Adipocyte (in vitro differentiated cells): ENCODE measurements around the gene NFATC2.

Source experiments
- DNase-seq: peaks from one replicate; pipeline ENCODE4 v3.0.0-alpha.2; 2015; ENCODE audit warnings: low read depth
- H3K27me3 ChIP-seq: replicated peaks from 2 replicates; pipeline ENCODE4 v1.7.0; 2013; ENCODE audit warnings: mild to moderate bottlenecking, low read length, moderate library complexity; ENCODE audit not compliant: control insufficient read depth, insufficient read depth
- H3K36me3 ChIP-seq: 2 replicates; pipeline ENCODE4 v1.7.0; 2013; ENCODE audit warnings: low read length, mild to moderate bottlenecking, moderate library complexity; ENCODE audit not compliant: control insufficient read depth, insufficient read depth, severe bottlenecking
- H3K4me1 ChIP-seq: 2 replicates; pipeline ENCODE4 v1.7.0; 2013; ENCODE audit warnings: mild to moderate bottlenecking, low read length, moderate library complexity; ENCODE audit not compliant: control insufficient read depth, insufficient read depth
- H3K4me3 ChIP-seq: 2 replicates; pipeline ENCODE4 v1.7.0; 2013; ENCODE audit warnings: mild to moderate bottlenecking, low read length, moderate library complexity
- H3K9ac ChIP-seq: 2 replicates; pipeline ENCODE4 v1.7.0; 2013; ENCODE audit warnings: mild to moderate bottlenecking, low read length, moderate library complexity
- H3K9me3 ChIP-seq: 2 replicates; pipeline ENCODE4 v1.7.0; 2013; ENCODE audit warnings: mild to moderate bottlenecking, low read length, moderate library complexity; ENCODE audit not compliant: control insufficient read depth

NFATC2 gene

DNA sequence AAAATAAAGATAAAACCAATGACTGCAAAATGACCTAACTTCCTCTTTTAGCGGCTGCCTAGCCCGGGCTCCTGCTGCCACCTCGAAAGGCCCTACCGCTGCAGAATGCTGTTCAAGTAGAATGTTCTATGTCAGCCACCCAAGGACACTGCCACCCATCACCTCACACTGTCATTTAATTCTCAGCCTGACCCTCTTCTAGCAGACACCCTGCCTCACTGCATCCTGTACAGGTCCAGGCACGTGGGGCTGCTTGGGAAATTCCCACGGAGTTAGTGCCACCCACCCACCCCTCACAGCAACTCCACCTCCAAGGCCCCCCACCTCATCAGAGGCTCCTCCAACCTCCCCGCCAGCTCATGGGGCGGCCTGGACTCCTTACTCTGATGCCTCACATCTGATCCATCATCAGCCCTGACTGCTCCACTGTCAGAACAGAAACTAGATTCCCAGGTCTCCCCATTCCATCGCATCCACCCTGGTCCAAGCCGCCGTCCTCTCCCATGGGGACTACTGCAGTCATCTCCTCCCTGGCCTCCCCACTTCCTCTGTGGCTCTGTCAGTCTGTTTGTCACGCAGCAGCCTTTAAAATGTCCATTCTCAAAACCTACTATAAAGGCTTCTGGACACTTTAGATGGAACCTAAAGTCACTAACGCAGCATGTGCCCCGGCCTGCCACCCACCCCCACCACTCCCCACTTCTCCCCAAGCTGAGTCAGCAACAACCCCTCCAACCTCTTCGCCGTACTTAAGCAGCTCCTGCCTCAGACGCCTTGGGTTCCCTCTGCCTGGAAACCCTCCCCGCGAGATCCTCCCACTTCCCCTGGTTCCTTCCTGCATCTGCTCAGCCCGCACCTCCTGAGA lies 17.0 kb downstream of the NFATC2 start:
- no peaks in the 10 kb centered on the region for H3K27me3 ChIP-seq
- DNase-seq, result no peak
- H3K9me3 ChIP-seq, result no peaks in the 10 kb centered on the region
- peaks cover 3% of the 10 kb centered on the region for H3K4me1 ChIP-seq
- no peak overlapping the region for H3K9ac ChIP-seq
- no peak overlapping the region for H3K4me3 ChIP-seq
- no peaks in the 10 kb centered on the region for H3K36me3 ChIP-seq

- no peak for DNase-seq
- H3K4me3 ChIP-seq, result no peak overlapping the region
- no peak overlapping the region for H3K9ac ChIP-seq
- H3K9me3 ChIP-seq, result no peaks in the 10 kb centered on the region
- H3K27me3 ChIP-seq, result no peaks in the 10 kb centered on the region
- H3K36me3 ChIP-seq, result no peaks in the 10 kb centered on the region
- H3K4me1 ChIP-seq, result no peaks in the 10 kb centered on the region
Observed at GRCh38 chr20:51523276-51524013, 19.1 kb downstream of the NFATC2 start.

DNA sequence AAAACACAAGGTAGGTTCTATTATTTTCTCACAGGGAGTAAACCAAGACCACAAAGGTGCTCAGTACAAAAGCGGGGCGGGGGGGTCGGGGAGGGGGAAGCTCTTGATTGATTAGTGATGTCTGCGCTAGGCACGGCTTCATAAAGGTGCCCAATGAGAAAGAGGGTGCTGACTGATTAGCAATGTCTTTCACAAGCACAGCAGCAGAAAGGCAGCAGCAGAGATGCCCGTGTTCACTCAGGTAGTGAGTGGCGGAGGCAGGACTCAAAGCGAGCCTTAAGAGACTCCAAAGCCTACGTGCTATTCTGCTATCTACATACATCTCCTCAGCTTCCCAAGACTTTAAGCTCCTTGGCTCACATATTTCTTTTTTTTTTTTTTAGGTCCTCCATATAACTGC lies 20.3 kb downstream of the NFATC2 start:
- DNase-seq, result no peak
- no peaks in the 10 kb centered on the region for H3K4me1 ChIP-seq
- H3K4me3 ChIP-seq, result no peak overlapping the region
- H3K9ac ChIP-seq, result no peak overlapping the region
- H3K9me3 ChIP-seq, result no peaks in the 10 kb centered on the region
- H3K36me3 ChIP-seq, result no peaks in the 10 kb centered on the region
- H3K27me3 ChIP-seq, result no peaks in the 10 kb centered on the region

DNA sequence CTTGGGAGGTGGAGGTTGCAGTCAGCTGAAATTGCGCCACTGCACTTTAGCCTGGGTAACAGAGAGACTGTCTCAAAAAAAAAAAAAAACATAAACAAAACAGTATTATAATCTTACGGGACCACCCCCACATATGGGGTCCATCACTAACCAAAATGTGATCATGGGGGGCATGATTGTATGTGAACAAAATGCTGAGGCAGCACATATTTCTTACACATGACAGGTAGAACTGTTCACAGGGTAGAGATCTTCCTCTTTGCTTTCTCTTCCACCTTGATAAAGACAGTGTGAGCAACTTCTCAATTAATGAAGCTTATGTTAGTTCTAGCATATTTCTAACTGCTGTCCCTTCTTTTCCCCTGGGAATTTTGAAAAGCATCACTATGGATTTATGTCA lies 24.7 kb downstream of the NFATC2 start:
- Histone ChIP-seq H3K27me3 (no peaks in the 10 kb centered on the region), H3K4me3 (no peak overlapping the region), H3K9me3 (peaks cover 8% of the 10 kb centered on the region), H3K36me3 (no peaks in the 10 kb centered on the region), H3K4me1 (no peaks in the 10 kb centered on the region), H3K9ac (no peak overlapping the region)
- no peak for DNase-seq

DNA sequence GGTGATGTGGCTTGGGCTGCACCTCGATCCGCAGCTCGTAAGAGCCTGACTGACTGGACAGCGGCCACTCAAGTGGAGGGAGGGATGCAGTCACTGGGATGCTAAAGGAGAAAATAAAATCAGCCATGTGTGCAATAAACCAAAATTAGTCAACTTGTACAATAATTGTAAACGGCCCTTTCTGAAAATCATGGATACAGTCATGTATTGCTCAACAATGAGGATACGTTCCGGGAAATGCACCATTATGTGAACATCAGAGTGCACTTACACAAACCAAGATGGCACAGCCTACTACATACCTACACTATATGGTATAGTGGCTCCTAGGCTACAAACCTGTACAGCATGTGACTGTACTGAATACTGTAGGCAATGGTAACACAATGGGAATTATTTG lies 25.7 kb downstream of the NFATC2 start:
- no peak for DNase-seq
- no peaks in the 10 kb centered on the region for H3K36me3 ChIP-seq
- H3K9me3 ChIP-seq, result peaks cover 8% of the 10 kb centered on the region
- H3K4me3 ChIP-seq, result no peak overlapping the region
- H3K4me1 ChIP-seq, result no peaks in the 10 kb centered on the region
- no peaks in the 10 kb centered on the region for H3K27me3 ChIP-seq
- H3K9ac ChIP-seq, result no peak overlapping the region

- Histone ChIP-seq H3K4me1 (no peaks in the 10 kb centered on the region), H3K9me3 (peaks cover 8% of the 10 kb centered on the region), H3K4me3 (no peak overlapping the region), H3K27me3 (no peaks in the 10 kb centered on the region), H3K9ac (no peak overlapping the region), H3K36me3 (no peaks in the 10 kb centered on the region)
- no peak for DNase-seq
Observed at GRCh38 chr20:51514836-51515235, 27.7 kb downstream of the NFATC2 start.

DNA sequence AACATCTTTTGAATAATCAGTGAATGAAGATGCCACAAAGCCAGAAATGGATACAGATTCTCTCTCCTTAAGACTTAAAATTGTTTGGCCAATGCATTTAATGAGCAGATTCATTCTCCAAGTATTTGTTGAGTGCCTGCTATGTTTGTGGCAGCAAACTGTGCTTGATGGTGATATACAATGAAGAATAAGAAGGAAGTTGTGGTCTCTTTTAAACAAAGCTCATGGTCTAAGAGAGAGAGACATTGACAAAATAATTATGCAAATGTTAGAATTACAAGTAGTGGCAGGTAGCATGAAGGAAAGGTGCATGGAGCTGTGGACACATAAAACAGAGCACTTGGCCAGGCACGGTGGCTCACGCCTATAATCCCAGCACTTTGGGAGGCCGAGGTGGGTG lies 28.3 kb downstream of the NFATC2 start:
- H3K9me3 ChIP-seq, result peaks cover 8% of the 10 kb centered on the region
- no peaks in the 10 kb centered on the region for H3K36me3 ChIP-seq
- H3K4me1 ChIP-seq, result no peaks in the 10 kb centered on the region
- no peak for DNase-seq
- H3K4me3 ChIP-seq, result no peak overlapping the region
- H3K27me3 ChIP-seq, result no peaks in the 10 kb centered on the region
- H3K9ac ChIP-seq, result no peak overlapping the region

DNA sequence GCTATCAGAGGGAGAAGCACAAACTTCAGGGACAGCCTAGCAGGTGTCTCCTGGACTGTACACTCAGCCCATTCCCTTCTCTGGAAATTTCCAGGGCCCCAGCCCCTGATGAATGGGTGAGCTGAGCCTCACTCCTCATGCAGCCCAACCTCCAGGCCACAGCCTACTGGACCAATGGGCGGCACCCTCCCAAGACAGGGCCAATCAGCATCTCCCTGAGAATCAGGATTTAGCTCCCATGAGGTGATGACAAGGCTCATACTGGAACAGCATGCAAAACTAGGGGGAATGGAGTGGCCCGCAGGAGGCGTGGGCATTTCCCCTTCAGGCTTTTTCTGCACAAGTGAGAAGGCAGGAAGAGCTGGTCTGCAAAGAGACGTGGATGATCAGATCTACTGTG lies 29.0 kb downstream of the NFATC2 start:
- Histone ChIP-seq H3K27me3 (no peaks in the 10 kb centered on the region), H3K36me3 (no peaks in the 10 kb centered on the region), H3K9ac (no peak overlapping the region), H3K4me3 (no peak overlapping the region), H3K4me1 (no peaks in the 10 kb centered on the region), H3K9me3 (peaks cover 8% of the 10 kb centered on the region)
- DNase-seq, result no peak

- H3K9me3 ChIP-seq, result peaks cover 8% of the 10 kb centered on the region
- no peaks in the 10 kb centered on the region for H3K36me3 ChIP-seq
- no peaks in the 10 kb centered on the region for H3K4me1 ChIP-seq
- H3K9ac ChIP-seq, result no peak overlapping the region
- peak; percentile 10 for DNase-seq
- peaks cover under 1% of the 10 kb centered on the region for H3K27me3 ChIP-seq
- H3K4me3 ChIP-seq, result no peak overlapping the region
Observed at GRCh38 chr20:51512645-51513044, 29.9 kb downstream of the NFATC2 start.

DNA sequence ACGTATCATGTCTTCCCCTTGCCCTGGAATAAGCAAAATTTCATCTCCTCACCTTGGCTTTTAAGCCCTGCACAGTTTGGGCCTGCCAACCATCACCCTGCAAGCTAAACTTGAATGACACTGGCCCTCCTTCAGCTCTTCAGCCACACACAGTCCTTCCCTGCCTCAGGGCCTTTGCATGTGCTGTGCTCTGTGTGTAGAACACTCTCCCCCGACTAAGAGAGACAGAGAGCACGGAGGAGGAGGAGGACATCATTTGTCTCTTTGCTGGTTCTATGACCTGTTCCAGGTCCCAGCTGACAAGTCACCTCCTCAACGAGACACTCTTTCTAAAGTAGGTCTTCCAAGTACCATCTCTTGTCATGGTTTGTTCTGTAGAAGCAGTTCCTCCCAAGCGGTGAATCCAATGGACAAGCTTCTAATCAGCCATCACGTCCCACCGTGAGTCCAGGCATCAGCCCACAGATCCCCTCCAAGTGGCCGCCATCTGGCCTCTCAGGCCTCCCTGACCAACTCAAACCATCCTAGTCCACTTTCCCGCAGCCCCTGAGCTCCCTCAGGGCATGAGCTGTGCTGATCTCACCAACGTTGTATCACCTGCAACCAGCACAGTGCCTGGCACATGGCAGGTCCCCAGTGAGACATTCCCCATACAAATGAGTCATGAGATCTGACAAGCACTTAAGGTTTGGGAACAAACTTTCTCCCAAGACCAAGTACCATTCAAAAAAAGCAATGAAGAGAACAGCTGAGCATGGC lies 30.5 kb downstream of the NFATC2 start:
- no peak for DNase-seq
- no peaks in the 10 kb centered on the region for H3K36me3 ChIP-seq
- H3K9me3 ChIP-seq, result peaks cover 6% of the 10 kb centered on the region
- no peaks in the 10 kb centered on the region for H3K4me1 ChIP-seq
- no peak overlapping the region for H3K4me3 ChIP-seq
- H3K27me3 ChIP-seq, result peaks cover 5% of the 10 kb centered on the region
- no peak overlapping the region for H3K9ac ChIP-seq

DNA sequence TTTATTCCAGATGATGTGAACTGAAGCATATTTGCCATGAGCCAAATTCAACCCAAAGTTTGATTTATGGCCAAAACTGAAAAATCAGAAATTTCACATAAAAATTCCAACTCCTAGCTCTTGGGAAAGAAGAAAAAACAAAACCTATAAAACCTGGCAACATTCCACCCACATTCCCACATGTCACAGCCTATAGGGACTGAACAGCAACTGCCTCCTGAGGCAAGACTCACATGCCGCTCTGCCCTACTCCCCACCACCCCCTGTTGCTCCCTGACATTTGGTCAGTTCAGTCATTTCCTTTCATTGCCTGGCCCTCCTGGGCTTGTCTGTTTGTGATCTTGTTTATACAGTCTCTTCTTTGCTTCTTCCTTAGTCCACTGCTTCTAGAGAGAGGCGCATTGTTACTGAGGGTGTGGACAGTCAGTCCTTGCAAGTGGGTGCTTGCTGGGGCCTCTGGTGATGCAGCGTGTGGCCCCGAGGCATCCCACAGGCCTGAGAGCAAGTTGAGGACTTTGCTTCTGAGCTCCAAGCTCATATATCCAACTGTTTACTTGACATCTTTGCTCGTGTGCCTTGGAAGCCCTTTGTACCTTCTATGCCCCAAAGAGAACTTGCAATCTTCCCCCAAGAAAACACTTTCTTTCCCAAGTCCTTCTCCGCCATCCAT lies 31.4 kb downstream of the NFATC2 start:
- H3K9ac ChIP-seq, result no peak overlapping the region
- H3K36me3 ChIP-seq, result no peaks in the 10 kb centered on the region
- H3K9me3 ChIP-seq, result no peaks in the 10 kb centered on the region
- H3K4me3 ChIP-seq, result no peak overlapping the region
- peak; percentile 56 for DNase-seq
- no peaks in the 10 kb centered on the region for H3K4me1 ChIP-seq
- peaks cover 5% of the 10 kb centered on the region for H3K27me3 ChIP-seq
